Osteoblast (primary cell): ENCODE data around the gene STARD10. TPM values are rescaled to one million over a fixed set of nuclear protein-coding genes. Genes with fewer than 3 reads are reported as not detected.

ENCODE experiments used
- DNase-seq: peaks from one replicate; pipeline ENCODE4 v3.0.0; 2011; ENCODE audit warnings: low spot score, mixed read lengths; ENCODE audit not compliant: insufficient read length; ENCODE audit errors: missing footprints
- H2AFZ ChIP-seq: 2 replicates; pipeline ENCODE4 v1.6.0; 2011; ENCODE audit warnings: mild to moderate bottlenecking, low read length
- H3K27ac ChIP-seq: 2 replicates; pipeline ENCODE4 v1.5.1; 2011; ENCODE audit warnings: mild to moderate bottlenecking, low read depth, low read length, moderate library complexity
- H3K27me3 ChIP-seq: 2 replicates; pipeline ENCODE4 v1.6.0; 2012; ENCODE audit warnings: mild to moderate bottlenecking, control low read depth, inconsistent platforms, low read length, moderate library complexity; ENCODE audit not compliant: insufficient read depth
- H3K36me3 ChIP-seq: 2 replicates; pipeline ENCODE4 v1.5.1; 2011; ENCODE audit warnings: mild to moderate bottlenecking, low read length, control low read depth, moderate library complexity; ENCODE audit not compliant: insufficient read depth
- H3K4me1 ChIP-seq: 2 replicates; pipeline ENCODE4 v1.5.1; 2011; ENCODE audit warnings: mild to moderate bottlenecking, low read length, control low read depth, moderate library complexity; ENCODE audit not compliant: insufficient read depth
- H3K4me2 ChIP-seq: 2 replicates; pipeline ENCODE4 v1.6.0; 2011; ENCODE audit warnings: mild to moderate bottlenecking, low read length; ENCODE audit not compliant: insufficient read depth
- H3K4me3 ChIP-seq: fragments of 200-600 bp; sonication (generic); 3 replicates; pipeline ENCODE4 v1.5.1; 2012; ENCODE audit warnings: mild to moderate bottlenecking, low read length, inconsistent platforms; ENCODE audit not compliant: insufficient read depth
- H3K79me2 ChIP-seq: 2 replicates; pipeline ENCODE4 v1.6.0; 2012; ENCODE audit warnings: mild to moderate bottlenecking, low read length, control low read depth, inconsistent platforms; ENCODE audit not compliant: insufficient read depth
- H3K9me3 ChIP-seq: 2 replicates; pipeline ENCODE4 v1.5.1; 2011; ENCODE audit warnings: low read depth, low read length, control low read depth
- H4K20me1 ChIP-seq: 2 replicates; pipeline ENCODE4 v1.6.0; 2012; ENCODE audit warnings: mild to moderate bottlenecking, low read length, control low read depth; ENCODE audit not compliant: insufficient read depth
- CTCF ChIP-seq: IDR thresholded peaks from 2 replicates; pipeline ENCODE4 v1.5.1; 2011; ENCODE audit warnings: mild to moderate bottlenecking, low read depth, low read length, moderate library complexity; ENCODE audit errors: extremely low read depth
- total RNA-seq: library from RNA; depleted of rRNA; stranded (reverse); fragments of >200 nt; gene quantifications from 2 replicates; pipeline ENCODE4 v1.2.3, GENCODE V29; 2012

The STARD10 gene
- total RNA-seq, 1 donor = 25.7 TPM

- Histone ChIP-seq H3K4me3 (no peak overlapping the region), H3K9me3 (no peaks in the 10 kb centered on the region), H3K4me1 (peaks cover 26% of the 10 kb centered on the region), H3K36me3 (no peaks in the 10 kb centered on the region), H3K4me2 (no peak overlapping the region), H3K27ac (no peak overlapping the region), H3K27me3 (no peaks in the 10 kb centered on the region), H2AFZ (no peak overlapping the region), H4K20me1 (no peaks in the 10 kb centered on the region), H3K79me2 (no peaks in the 10 kb centered on the region)
- DNase-seq = no peak
- TF ChIP-seq CTCF = no peak
Measured at GRCh38 chr11:72769680-72770079, 24.2 kb downstream of the STARD10 start.

- TF ChIP-seq CTCF = no peak
- Histone ChIP-seq H3K4me3 (no peak overlapping the region), H4K20me1 (no peaks in the 10 kb centered on the region), H3K4me2 (no peak overlapping the region), H2AFZ (no peak overlapping the region), H3K36me3 (no peaks in the 10 kb centered on the region), H3K27ac (no peak overlapping the region), H3K4me1 (peaks cover 24% of the 10 kb centered on the region), H3K9me3 (no peaks in the 10 kb centered on the region), H3K27me3 (no peaks in the 10 kb centered on the region), H3K79me2 (no peaks in the 10 kb centered on the region)
- no peak for DNase-seq
Measured at GRCh38 chr11:72768581-72768980, 25.3 kb downstream of the STARD10 start.

- DNase-seq = no peak
- TF ChIP-seq CTCF = no peak
- Histone ChIP-seq H3K27ac (no peak overlapping the region), H4K20me1 (no peaks in the 10 kb centered on the region), H3K4me3 (no peak overlapping the region), H3K36me3 (no peaks in the 10 kb centered on the region), H2AFZ (no peak overlapping the region), H3K9me3 (no peaks in the 10 kb centered on the region), H3K27me3 (no peaks in the 10 kb centered on the region), H3K4me2 (no peak overlapping the region), H3K4me1 (peaks cover 12% of the 10 kb centered on the region), H3K79me2 (no peaks in the 10 kb centered on the region)
Measured at GRCh38 chr11:72767203-72768062, 26.4 kb downstream of the STARD10 start.

- no peak overlapping the region for H2AFZ ChIP-seq
- H3K4me2 ChIP-seq = no peak overlapping the region
- no peaks in the 10 kb centered on the region for H4K20me1 ChIP-seq
- H3K4me1 ChIP-seq = peaks cover 3% of the 10 kb centered on the region
- TF ChIP-seq CTCF = no peak
- no peaks in the 10 kb centered on the region for H3K9me3 ChIP-seq
- no peaks in the 10 kb centered on the region for H3K79me2 ChIP-seq
- H3K36me3 ChIP-seq = no peaks in the 10 kb centered on the region
- no peaks in the 10 kb centered on the region for H3K27me3 ChIP-seq
- H3K4me3 ChIP-seq = no peak overlapping the region
- DNase-seq = no peak
- H3K27ac ChIP-seq = no peak overlapping the region
Measured at GRCh38 chr11:72766152-72766902, 27.5 kb downstream of the STARD10 start.
